ENCODE data around the gene DNAAF1.

- no peak for TF ChIP-seq CTCF (conservative IDR thresholded peaks at IDR 0.05; ENCODE audit: low read length)
- no peak for TF ChIP-seq EZH2phosphoT487 (IDR thresholded peaks at IDR 0.05; ENCODE audit: borderline replicate concordance)
Observed at GRCh38 chr16:84198401-84198800, 53.3 kb downstream of the DNAAF1 start.

All from Loucy (cell line).